T-cell (primary cell): Measurements from ENCODE around the gene AGBL1. TPM values are rescaled to one million over a fixed set of nuclear protein-coding genes. Genes with fewer than 3 reads are reported as not detected.

Experiments
- ATAC-seq, 4 experiments: fragments of 200-7000 bp in 3 of 4; fragments of 150-1000 bp in 1 of 4; cut with Tn5 transposase; replicated peaks in 1 of 4; 1 replicate in 3 of 4; 2 replicates in 1 of 4; pipeline ENCODE4 v1.10.0; 2021; ENCODE audit warnings: moderate library complexity in 3 of 4, mild to moderate bottlenecking in 2 of 4, moderate number of reproducible peaks in 1 of 4
- CTCF ChIA-PET, 2 donors: fragments of 300-600 bp; sonication (Branson Sonifier 250); formaldehyde crosslinking; loops; one replicate each; lab custom pipeline; 2022; ENCODE audit warnings: antibody characterized with exemption in 2 of 2; lab: Charles Lee
- POLR2A ChIA-PET, 2 donors: fragments of 300-600 bp; sonication (Branson Sonifier 250); formaldehyde crosslinking; loops; one replicate each; lab custom pipeline; 2022; ENCODE audit warnings: antibody characterized with exemption in 2 of 2; lab: Charles Lee
- DNase-seq, 35 experiments: peaks; one replicate each; pipeline versions ENCODE4 v3.0.0 to v3.0.0-alpha.2; 2013 to 2023
- H3K27ac ChIP-seq: one replicate; pipeline ENCODE4 v1.5.1; 2013; ENCODE audit warnings: low read length
- H3K27me3 ChIP-seq, 2 experiments: replicated peaks in 1 of 2; 1 replicate in 1 of 2; 2 replicates in 1 of 2; pipeline versions ENCODE4 v1.6.1 to v1.7.0; 2013; ENCODE audit warnings: low read length in 1 of 2, mixed read lengths in 1 of 2; ENCODE audit not compliant: control insufficient read depth in 2 of 2, insufficient read depth in 2 of 2; ENCODE audit errors: extremely low read depth in 1 of 2
- H3K36me3 ChIP-seq, 2 donors: 1 replicate in 1 of 2; 2 replicates in 1 of 2; pipeline versions ENCODE4 v1.6.1 to v1.7.0; 2013; ENCODE audit warnings: low read length in 1 of 2; ENCODE audit not compliant: control insufficient read depth in 2 of 2, insufficient read depth in 1 of 2; ENCODE audit errors: extremely low read depth in 1 of 2
- H3K4me1 ChIP-seq, 2 experiments: 1 replicate in 1 of 2; 2 replicates in 1 of 2; pipeline versions ENCODE4 v1.6.1 to v1.7.0; 2013; ENCODE audit warnings: low read length in 2 of 2, mixed read lengths in 1 of 2; ENCODE audit not compliant: insufficient read depth in 2 of 2, control insufficient read depth in 1 of 2; ENCODE audit errors: extremely low read depth in 1 of 2
- H3K4me3 ChIP-seq, 2 donors: 1 replicate in 1 of 2; 2 replicates in 1 of 2; pipeline versions ENCODE4 v1.5.1 to v1.7.0; 2013; ENCODE audit warnings: mild to moderate bottlenecking in 2 of 2, low read length in 1 of 2, moderate library complexity in 1 of 2; ENCODE audit not compliant: control insufficient read depth in 1 of 2; ENCODE audit errors: extremely low read depth in 1 of 2
- H3K9me3 ChIP-seq: 2 replicates; pipeline ENCODE4 v1.7.0; 2013
- H3K27ac Mint-ChIP-seq, 2 donors: one replicate each; pipeline ENCODE4 v1.8.0; 2020 to 2021; ENCODE audit warnings: mild to moderate bottlenecking in 2 of 2, mixed read lengths in 2 of 2
- H3K27me3 Mint-ChIP-seq, 2 donors: one replicate each; pipeline ENCODE4 v1.8.0; 2021 to 2022; ENCODE audit warnings: mixed read lengths in 2 of 2
- H3K36me3 Mint-ChIP-seq: one replicate; pipeline ENCODE4 v1.8.0; 2021; ENCODE audit warnings: mixed read lengths
- H3K4me1 Mint-ChIP-seq, 3 donors: one replicate each; pipeline ENCODE4 v1.8.0; 2020 to 2022; ENCODE audit warnings: mixed read lengths in 3 of 3, mild to moderate bottlenecking in 1 of 3
- H3K4me3 Mint-ChIP-seq, 3 donors: one replicate each; pipeline ENCODE4 v1.8.0; 2020 to 2022; ENCODE audit warnings: mild to moderate bottlenecking in 3 of 3, mixed read lengths in 3 of 3, moderate library complexity in 3 of 3
- H3K9me3 Mint-ChIP-seq, 3 donors: one replicate each; pipeline ENCODE4 v1.8.0; 2020 to 2022; ENCODE audit warnings: mixed read lengths in 3 of 3
- WGBS: methylation state at CpG from one replicate; pipeline ENCODE4 v1.1.5; 2013; ENCODE audit warnings: missing lambda C conversion rate; ENCODE audit not compliant: insufficient coverage; 5-methylcytosine and 5-hydroxymethylcytosine counted together
- total RNA-seq, 35 experiments: library from RNA in 6 of 35; stranded (reverse) in 6 of 35; fragments of 120-200 nt in 1 of 35; gene quantifications; one replicate each; pipeline versions ENCODE4 v1.2.1 to v1.2.4 and lab custom pipeline; 2013 to 2026

Gene AGBL1
- total RNA-seq, 5 donors from 2014 or later (not counting 1 experiment from before 2014, with no cell fraction given) = not detected

- CTCF ChIA-PET = no interaction called here
- peaks cover 0 to 6% (median 3%) of the 10 kb centered on the region in 3 donors for H3K9me3 Mint-ChIP-seq
- ATAC-seq (no peak), DNase-seq (no peak)
- H3K27ac Mint-ChIP-seq = no peak overlapping the region
- WGBS = no CpG with 5 or more reads among the region's 2 CpGs
- H3K4me3 ChIP-seq = no peak overlapping the region
- no peaks in the 10 kb centered on the region for H3K36me3 Mint-ChIP-seq
- no peaks in the 10 kb centered on the region for H3K27me3 ChIP-seq
- no peak overlapping the region for H3K27ac ChIP-seq
- no peaks in the 10 kb centered on the region for H3K4me1 Mint-ChIP-seq
- H3K9me3 ChIP-seq = no peaks in the 10 kb centered on the region
- H3K4me1 ChIP-seq = no peaks in the 10 kb centered on the region
- POLR2A ChIA-PET = no interaction called here
- no peaks in the 10 kb centered on the region for H3K27me3 Mint-ChIP-seq
- no peak overlapping the region for H3K4me3 Mint-ChIP-seq
- no peaks in the 10 kb centered on the region for H3K36me3 ChIP-seq
Observed at GRCh38 chr15:86691091-86691663, 611.5 kb downstream of the AGBL1 start.

- no peaks in the 10 kb centered on the region for H3K4me1 ChIP-seq
- Mint-ChIP-seq H3K9me3 (peaks cover 3 to 16% (median 7%) of the 10 kb centered on the region in 3 donors), H3K27ac (no peak overlapping the region), H3K27me3 (peaks cover 2 to 8% of the 10 kb centered on the region in 2 donors), H3K4me1 (no peaks in the 10 kb centered on the region), H3K4me3 (no peak overlapping the region), H3K36me3 (no peaks in the 10 kb centered on the region)
- no peak for ATAC-seq
- DNase-seq = no peak
- H3K36me3 ChIP-seq = no peaks in the 10 kb centered on the region
- no CpG with 5 or more reads among the region's 3 CpGs for WGBS
- no peaks in the 10 kb centered on the region for H3K27me3 ChIP-seq
- H3K27ac ChIP-seq = no peak overlapping the region
- no peaks in the 10 kb centered on the region for H3K9me3 ChIP-seq
- POLR2A ChIA-PET = no interaction called here
- CTCF ChIA-PET = interaction anchor here in 1 of 2 donors (0.7 kb wide), 1 partner anchor 435 kb away, joined by 5 read pairs; no protein-coding TSS in a partner anchor
- no peak overlapping the region for H3K4me3 ChIP-seq
Observed at GRCh38 chr15:86700864-86701610, 621.4 kb downstream of the AGBL1 start.

DNA sequence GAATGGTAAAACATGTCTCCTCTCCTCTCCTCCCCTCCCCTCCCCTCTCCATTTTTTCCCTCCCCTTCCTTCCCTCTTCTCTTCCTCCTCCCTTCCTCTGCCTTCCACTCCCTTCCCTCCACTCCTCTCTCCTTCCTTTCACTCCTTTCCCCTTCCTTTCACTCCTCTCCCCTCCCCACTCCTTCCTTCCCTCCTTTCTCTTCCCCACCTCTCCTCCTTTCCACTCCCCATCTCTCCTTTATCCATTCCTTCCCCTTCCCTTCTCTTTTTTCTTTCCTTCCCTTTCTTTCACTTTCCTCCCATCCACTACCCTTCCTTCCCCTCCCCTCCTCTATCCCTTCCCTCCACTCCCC is 621.9 kb downstream of the AGBL1 start:
- ChIA-PET POLR2A (no interaction called here), CTCF (no interaction called here)
- no peaks in the 10 kb centered on the region for H3K36me3 Mint-ChIP-seq
- H3K27me3 Mint-ChIP-seq = peaks cover 2 to 8% of the 10 kb centered on the region in 2 donors
- no peaks in the 10 kb centered on the region for H3K4me1 Mint-ChIP-seq
- H3K27ac Mint-ChIP-seq = no peak overlapping the region
- no peaks in the 10 kb centered on the region for H3K9me3 ChIP-seq
- H3K4me3 Mint-ChIP-seq = no peak overlapping the region
- no peak overlapping the region for H3K27ac ChIP-seq
- ATAC-seq (no peak), DNase-seq (no peak)
- H3K36me3 ChIP-seq = no peaks in the 10 kb centered on the region
- no peaks in the 10 kb centered on the region for H3K4me1 ChIP-seq
- no peaks in the 10 kb centered on the region for H3K27me3 ChIP-seq
- H3K9me3 Mint-ChIP-seq = peaks cover 3 to 12% (median 4%) of the 10 kb centered on the region in 3 donors
- no peak overlapping the region for H3K4me3 ChIP-seq

DNA sequence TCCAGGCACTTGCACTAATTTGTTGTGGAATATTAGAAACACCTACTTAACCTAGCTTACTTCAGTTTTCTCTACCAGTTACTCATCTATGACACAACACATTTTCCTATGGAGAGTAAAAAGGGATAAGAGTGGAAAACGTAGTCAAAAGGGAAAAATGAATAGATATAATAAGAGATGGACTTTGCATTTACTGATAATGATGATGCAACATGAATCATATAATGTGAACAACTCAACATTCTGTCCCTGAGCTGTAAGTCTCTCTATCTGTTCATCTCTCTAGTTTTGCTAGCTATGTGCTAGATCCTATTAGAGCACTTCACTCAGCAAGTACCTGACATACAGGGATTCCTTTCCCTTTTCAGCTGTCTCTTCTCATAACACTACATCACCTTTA is 627.1 kb downstream of the AGBL1 start:
- DNase-seq (no peak), ATAC-seq (no peak)
- H3K9me3 Mint-ChIP-seq = no peaks in the 10 kb centered on the region
- Histone ChIP-seq H3K27ac (no peak overlapping the region), H3K36me3 (no peaks in the 10 kb centered on the region), H3K4me3 (no peak overlapping the region), H3K9me3 (no peaks in the 10 kb centered on the region), H3K27me3 (no peaks in the 10 kb centered on the region), H3K4me1 (no peaks in the 10 kb centered on the region)
- H3K36me3 Mint-ChIP-seq = no peaks in the 10 kb centered on the region
- no peak overlapping the region for H3K27ac Mint-ChIP-seq
- WGBS = no CpG with 5 or more reads among the region's 1 CpG
- H3K27me3 Mint-ChIP-seq = peaks cover 2 to 5% of the 10 kb centered on the region in 2 donors
- no peak overlapping the region for H3K4me3 Mint-ChIP-seq
- ChIA-PET CTCF (no interaction called here), POLR2A (no interaction called here)
- no peaks in the 10 kb centered on the region for H3K4me1 Mint-ChIP-seq

GRCh38 chr15:86711476-86711875 is 631.8 kb downstream of the AGBL1 start:
- H3K4me1 ChIP-seq = no peaks in the 10 kb centered on the region
- Mint-ChIP-seq H3K4me1 (no peaks in the 10 kb centered on the region), H3K4me3 (no peak overlapping the region), H3K27me3 (peaks cover 2 to 3% of the 10 kb centered on the region in 2 donors), H3K36me3 (no peaks in the 10 kb centered on the region), H3K9me3 (no peaks in the 10 kb centered on the region), H3K27ac (no peak overlapping the region)
- no peak for DNase-seq
- no peak overlapping the region for H3K27ac ChIP-seq
- ATAC-seq = no peak
- CTCF ChIA-PET = no interaction called here
- H3K9me3 ChIP-seq = no peaks in the 10 kb centered on the region
- no peak overlapping the region for H3K4me3 ChIP-seq
- no peaks in the 10 kb centered on the region for H3K36me3 ChIP-seq
- WGBS = 100% methylated on average over 1 of the region's 1 CpG
- peaks cover 0 to 2% of the 10 kb centered on the region in 2 experiments for H3K27me3 ChIP-seq
- POLR2A ChIA-PET = no interaction called here

- Mint-ChIP-seq H3K27ac (no peak overlapping the region), H3K27me3 (peaks cover 3 to 4% of the 10 kb centered on the region in 2 donors), H3K4me3 (no peak overlapping the region), H3K36me3 (no peaks in the 10 kb centered on the region), H3K9me3 (no peaks in the 10 kb centered on the region), H3K4me1 (no peaks in the 10 kb centered on the region)
- ChIA-PET POLR2A (no interaction called here), CTCF (interaction anchor here in 1 of 2 donors (0.6 kb wide), 1 partner anchor 856 kb away, joined by 3 read pairs; no protein-coding TSS in a partner anchor)
- no peak overlapping the region for H3K27ac ChIP-seq
- no peaks in the 10 kb centered on the region for H3K36me3 ChIP-seq
- ATAC-seq = no peak
- 17% methylated on average over 1 of the region's 1 CpG for WGBS
- no peaks in the 10 kb centered on the region for H3K4me1 ChIP-seq
- H3K4me3 ChIP-seq = no peak overlapping the region
- H3K27me3 ChIP-seq = peaks cover 0 to 2% of the 10 kb centered on the region in 2 experiments
- H3K9me3 ChIP-seq = no peaks in the 10 kb centered on the region
- no peak for DNase-seq
Observed at GRCh38 chr15:86714241-86714640, 634.6 kb downstream of the AGBL1 start.
